Activated T-cell treated with anti-CD3 and anti-CD28 coated beads, Interleukin-2, amount 50 U/mL, for 4 hours (primary cell): ENCODE results near the gene PRKAR2A. TPM values are rescaled to one million over a fixed set of nuclear protein-coding genes. Genes with fewer than 3 reads are reported as not detected.
"Not testable (repeated sequence)": the region's sequence is repeated elsewhere in the genome, so short reads cannot be mapped to it uniquely, and the experiment has no call there.

Experiments
- ATAC-seq, 2 donors: fragments of 200-7000 bp; cut with Tn5 transposase; one replicate each; pipeline ENCODE4 v1.10.0; 2021
- DNase-seq: peaks from one replicate; pipeline ENCODE4 v3.0.0-alpha.2; 2020
- H3K27me3 Mint-ChIP-seq: one replicate; pipeline ENCODE4 v1.8.0; 2021; ENCODE audit warnings: low read depth, mixed read lengths
- H3K36me3 Mint-ChIP-seq: one replicate; pipeline ENCODE4 v1.8.0; 2022; ENCODE audit warnings: mixed read lengths; ENCODE audit not compliant: insufficient read depth
- H3K4me1 Mint-ChIP-seq: one replicate; pipeline ENCODE4 v1.8.0; 2021; ENCODE audit warnings: low read depth, mixed read lengths
- H3K4me3 Mint-ChIP-seq: one replicate; pipeline ENCODE4 v1.8.0; 2021; ENCODE audit warnings: mild to moderate bottlenecking, moderate library complexity, mixed read lengths
- H3K9me3 Mint-ChIP-seq: one replicate; pipeline ENCODE4 v1.8.0; 2021; ENCODE audit warnings: mixed read lengths
- total RNA-seq, 3 donors: library from RNA; stranded (reverse); gene quantifications; one replicate each; pipeline ENCODE4 v1.2.1, GENCODE V29; 2021

PRKAR2A gene
- total RNA-seq, 3 donors from 2014 or later: 60.7 to 75.9 (median 70.7) TPM

GRCh38 chr3:48739617-48739954, 108.1 kb downstream of the PRKAR2A start:
- H3K4me3 Mint-ChIP-seq: no peak overlapping the region
- no peaks in the 10 kb centered on the region for H3K27me3 Mint-ChIP-seq
- no peak for DNase-seq
- H3K4me1 Mint-ChIP-seq: no peaks in the 10 kb centered on the region
- ATAC-seq: no peak
- H3K36me3 Mint-ChIP-seq: no peaks in the 10 kb centered on the region
- H3K9me3 Mint-ChIP-seq: no peaks in the 10 kb centered on the region

- H3K36me3 Mint-ChIP-seq: no peaks in the 10 kb centered on the region
- H3K4me1 Mint-ChIP-seq: no peaks in the 10 kb centered on the region
- no peak for ATAC-seq
- no peaks in the 10 kb centered on the region for H3K27me3 Mint-ChIP-seq
- no peaks in the 10 kb centered on the region for H3K9me3 Mint-ChIP-seq
- no peak overlapping the region for H3K4me3 Mint-ChIP-seq
- no peak for DNase-seq
Measured at GRCh38 chr3:48738926-48739616, 108.6 kb downstream of the PRKAR2A start.

DNA sequence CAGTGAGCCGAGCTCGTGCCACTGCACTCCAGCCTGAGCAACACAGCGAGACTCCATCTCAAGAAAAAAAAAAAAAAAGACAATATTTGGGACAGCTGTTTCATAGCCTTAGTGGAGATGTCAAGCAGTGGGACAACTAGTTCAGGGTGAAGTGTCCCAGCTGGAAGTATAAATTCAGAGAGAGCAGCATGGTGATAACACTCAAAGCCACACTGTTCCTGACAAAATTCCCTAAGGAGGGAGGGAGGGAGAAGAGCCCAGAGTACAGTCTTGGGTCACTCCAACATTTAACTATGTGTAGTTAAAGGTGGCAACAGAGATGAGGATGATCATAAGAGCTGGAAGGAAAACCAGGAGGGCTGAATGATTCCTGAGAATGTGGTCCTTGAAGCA, 109.5 kb downstream of the PRKAR2A start:
- H3K9me3 Mint-ChIP-seq: no peaks in the 10 kb centered on the region
- H3K4me1 Mint-ChIP-seq: no peaks in the 10 kb centered on the region
- no peaks in the 10 kb centered on the region for H3K36me3 Mint-ChIP-seq
- no peaks in the 10 kb centered on the region for H3K27me3 Mint-ChIP-seq
- H3K4me3 Mint-ChIP-seq: no peak overlapping the region
- DNase-seq: no peak
- no peak for ATAC-seq

GRCh38 chr3:48735075-48735767, 112.5 kb downstream of the PRKAR2A start:
- not testable (repeated sequence) for H3K4me3 Mint-ChIP-seq, DNase-seq, H3K9me3 Mint-ChIP-seq, H3K27me3 Mint-ChIP-seq, H3K4me1 Mint-ChIP-seq, H3K36me3 Mint-ChIP-seq, ATAC-seq

DNA sequence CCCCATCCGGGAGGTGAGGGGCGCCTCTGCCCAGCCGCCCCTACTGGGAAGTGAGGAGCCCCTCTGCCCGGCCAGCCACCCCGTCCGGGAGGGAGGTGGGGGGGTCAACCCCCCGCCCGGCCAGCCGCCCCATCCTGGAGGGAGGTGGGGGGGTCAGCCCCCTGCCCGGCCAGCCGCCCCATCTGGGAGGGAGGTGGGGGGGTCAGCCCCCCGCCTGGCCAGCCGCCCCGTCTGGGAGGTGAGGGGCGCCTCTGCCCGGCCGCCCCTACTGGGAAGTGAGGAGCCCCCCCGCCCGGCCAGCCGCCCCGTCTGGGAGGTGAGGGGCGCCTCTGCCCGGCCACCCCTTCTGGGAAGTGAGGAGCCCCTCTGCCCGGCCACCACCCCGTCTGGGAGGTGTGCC, 113.1 kb downstream of the PRKAR2A start:
- H3K4me1 Mint-ChIP-seq, H3K9me3 Mint-ChIP-seq: not testable (repeated sequence)

GRCh38 chr3:48733752-48734518, 113.7 kb downstream of the PRKAR2A start:
- H3K27me3 Mint-ChIP-seq, H3K36me3 Mint-ChIP-seq, ATAC-seq, DNase-seq, H3K4me1 Mint-ChIP-seq, H3K9me3 Mint-ChIP-seq, H3K4me3 Mint-ChIP-seq: not testable (repeated sequence)

More for the DNA sequence above, 113.1 kb downstream of the PRKAR2A start:
- ATAC-seq, DNase-seq, H3K36me3 Mint-ChIP-seq, H3K4me3 Mint-ChIP-seq, H3K27me3 Mint-ChIP-seq: not testable (repeated sequence)

- DNase-seq (no peak), ATAC-seq (no peak)
- Mint-ChIP-seq H3K4me3 (no peak overlapping the region), H3K27me3 (no peaks in the 10 kb centered on the region), H3K36me3 (no peaks in the 10 kb centered on the region), H3K4me1 (no peaks in the 10 kb centered on the region), H3K9me3 (no peaks in the 10 kb centered on the region)
Measured at GRCh38 chr3:48727511-48727910, 120.2 kb downstream of the PRKAR2A start.

DNA sequence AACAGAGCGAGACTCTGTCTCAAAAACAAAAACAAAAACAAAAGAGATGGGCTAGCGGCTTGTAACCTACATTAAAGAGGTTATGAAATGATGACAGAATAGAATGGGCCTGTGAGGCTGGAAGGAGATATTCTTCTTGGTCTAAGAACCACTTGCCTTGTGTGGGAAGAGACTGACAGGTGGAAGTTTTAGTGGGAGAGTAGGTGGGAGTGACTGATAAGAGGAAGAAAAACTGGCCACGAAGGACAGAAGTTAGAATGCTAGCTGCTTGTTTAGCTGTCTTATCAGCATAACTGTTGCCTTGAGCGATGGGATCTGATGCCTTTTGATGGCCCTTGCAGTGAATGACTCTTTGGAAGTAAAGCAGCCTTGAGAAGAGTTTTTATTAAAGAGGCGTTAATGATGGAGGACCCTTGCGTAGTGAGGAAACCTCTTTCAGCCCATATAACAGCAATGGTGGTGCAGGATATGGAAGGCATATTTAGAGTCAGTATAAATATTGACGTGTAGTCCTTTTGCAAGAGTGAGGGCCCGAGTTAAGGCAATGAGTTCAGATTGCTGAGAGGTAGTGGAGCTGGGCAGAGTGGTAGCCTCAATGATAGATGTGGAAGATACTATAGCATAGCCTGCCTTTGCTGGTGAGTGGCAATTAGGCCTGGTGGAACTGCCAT, 122.4 kb downstream of the PRKAR2A start:
- H3K4me3 Mint-ChIP-seq, H3K27me3 Mint-ChIP-seq, DNase-seq, H3K4me1 Mint-ChIP-seq, ATAC-seq, H3K36me3 Mint-ChIP-seq, H3K9me3 Mint-ChIP-seq: not testable (repeated sequence)

- DNase-seq: no peak
- peaks cover 1% of the 10 kb centered on the region for H3K27me3 Mint-ChIP-seq
- H3K36me3 Mint-ChIP-seq: no peaks in the 10 kb centered on the region
- no peaks in the 10 kb centered on the region for H3K4me1 Mint-ChIP-seq
- ATAC-seq: no peak
- H3K4me3 Mint-ChIP-seq: no peak overlapping the region
- H3K9me3 Mint-ChIP-seq: no peaks in the 10 kb centered on the region
Measured at GRCh38 chr3:48723725-48724124, 123.9 kb downstream of the PRKAR2A start.

- DNase-seq, H3K4me1 Mint-ChIP-seq, ATAC-seq, H3K36me3 Mint-ChIP-seq, H3K27me3 Mint-ChIP-seq, H3K9me3 Mint-ChIP-seq, H3K4me3 Mint-ChIP-seq: not testable (repeated sequence)
Measured at GRCh38 chr3:48723293-48723692, 124.4 kb downstream of the PRKAR2A start.

- Mint-ChIP-seq H3K4me3 (peak within 1 kb of the TSS; percentile 99), H3K36me3 (peaks cover 4% of the 10 kb centered on the region), H3K4me1 (peaks cover 43% of the 10 kb centered on the region), H3K27me3 (peaks cover 1% of the 10 kb centered on the region), H3K9me3 (no peaks in the 10 kb centered on the region)
- ATAC-seq (peak; percentile 100), DNase-seq (peak; percentile 99)
Measured at GRCh38 chr3:48716982-48717746, 130.5 kb downstream of the PRKAR2A start, which contains the start of gene IP6K2. Gene IP6K2, minus strand, starts transcription at chr3:48717221. Its CDS starts 21,930 bp downstream, at chr3:48695291.

DNA sequence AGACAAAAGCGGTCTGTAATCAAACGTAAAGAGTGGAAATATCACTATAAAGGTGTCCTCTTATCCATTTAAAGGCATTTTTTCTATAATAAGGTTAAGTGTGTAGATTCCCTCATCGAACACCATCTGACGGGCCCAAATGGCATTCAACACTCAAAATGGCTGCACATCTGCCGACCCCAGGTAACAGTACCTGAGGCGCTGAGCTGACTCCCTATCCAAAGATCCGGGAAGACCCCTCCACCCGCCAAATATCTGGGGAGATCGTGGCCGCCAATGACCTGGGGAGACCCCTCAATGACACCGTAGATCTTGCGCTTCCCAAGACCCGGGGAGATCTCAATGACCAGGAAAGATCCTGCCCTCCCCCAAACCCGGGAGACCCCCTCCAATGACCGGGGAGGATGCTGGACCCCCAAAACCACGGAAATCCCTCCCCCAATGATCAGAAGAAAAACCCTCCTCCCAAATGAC, 131.1 kb downstream of the PRKAR2A start:
- Mint-ChIP-seq H3K4me1 (peaks cover 47% of the 10 kb centered on the region), H3K4me3 (peak overlapping the region; percentile 99), H3K9me3 (no peaks in the 10 kb centered on the region), H3K36me3 (peaks cover 4% of the 10 kb centered on the region), H3K27me3 (peaks cover 1% of the 10 kb centered on the region)
- peak; percentile 16 to 26 for ATAC-seq
- DNase-seq: no peak

DNA sequence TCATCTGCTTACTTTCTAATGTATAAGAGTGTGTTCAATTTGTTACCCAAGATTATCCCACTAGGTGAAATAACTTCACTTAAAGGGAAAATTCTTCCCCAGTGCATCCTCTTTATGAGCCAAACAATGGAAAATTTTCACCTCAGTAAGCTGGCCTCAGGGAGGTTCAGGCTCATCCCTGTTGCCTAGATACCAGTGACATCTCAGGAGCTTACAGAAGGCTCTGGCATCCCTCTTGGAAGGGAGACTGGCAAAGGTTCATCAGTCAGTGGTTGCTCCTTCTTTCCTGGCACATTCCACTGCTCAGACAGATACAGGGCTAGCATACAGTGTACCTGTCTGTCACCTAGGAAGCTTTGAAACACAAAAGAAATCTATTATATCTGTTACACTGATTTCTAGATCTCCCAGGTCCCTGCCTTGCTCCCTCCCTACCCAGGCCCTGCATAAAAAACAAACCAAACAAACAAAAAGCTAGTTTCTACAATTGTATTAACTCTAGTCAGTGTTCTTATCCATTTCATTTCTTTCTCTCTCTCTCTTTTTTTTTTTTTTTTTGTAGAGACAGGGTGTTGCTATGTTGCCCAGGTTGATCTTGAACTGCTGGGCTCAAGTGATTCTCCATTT, 132.4 kb downstream of the PRKAR2A start:
- Mint-ChIP-seq H3K9me3 (no peaks in the 10 kb centered on the region), H3K27me3 (peaks cover 1% of the 10 kb centered on the region), H3K4me3 (peak overlapping the region; percentile 99), H3K4me1 (peaks cover 54% of the 10 kb centered on the region), H3K36me3 (peaks cover 9% of the 10 kb centered on the region)
- DNase-seq: no peak
- no peak for ATAC-seq
